Immature natural killer cell (primary cell): Measurements from ENCODE around the gene PTCRA. TPM values are rescaled to one million over a fixed set of nuclear protein-coding genes. Genes with fewer than 3 reads are reported as not detected.
"Not testable (repeated sequence)": the region's sequence is repeated elsewhere in the genome, so short reads cannot be mapped to it uniquely, and the experiment has no call there.

ENCODE experiments used
- DNase-seq, 3 donors: peaks; one replicate each; pipeline ENCODE4 v3.0.0; 2022; ENCODE audit warnings: mixed read lengths in 1 of 3
- H3K27ac Mint-ChIP-seq, 6 donors: one replicate each; pipeline ENCODE4 v1.8.0; 2020; ENCODE audit warnings: mixed read lengths in 6 of 6, mild to moderate bottlenecking in 5 of 6, inconsistent platforms in 4 of 6, moderate library complexity in 3 of 6
- H3K27me3 Mint-ChIP-seq, 3 donors: one replicate each; pipeline ENCODE4 v1.8.0; 2020 to 2021; ENCODE audit warnings: low read depth in 3 of 3, mild to moderate bottlenecking in 3 of 3, mixed read lengths in 3 of 3, moderate library complexity in 3 of 3, inconsistent platforms in 1 of 3
- H3K36me3 Mint-ChIP-seq, 3 donors: one replicate each; pipeline ENCODE4 v1.8.0; 2020; ENCODE audit warnings: mixed read lengths in 3 of 3, inconsistent platforms in 2 of 3, mild to moderate bottlenecking in 2 of 3
- H3K4me1 Mint-ChIP-seq, 2 donors: one replicate each; pipeline ENCODE4 v1.8.0; 2020; ENCODE audit warnings: inconsistent platforms in 2 of 2, mild to moderate bottlenecking in 2 of 2, mixed read lengths in 2 of 2, moderate library complexity in 1 of 2
- H3K4me3 Mint-ChIP-seq, 5 donors: one replicate each; pipeline ENCODE4 v1.8.0; 2020; ENCODE audit warnings: mild to moderate bottlenecking in 5 of 5, mixed read lengths in 5 of 5, inconsistent platforms in 3 of 5, moderate library complexity in 3 of 5
- H3K9me3 Mint-ChIP-seq, 6 donors: one replicate each; pipeline ENCODE4 v1.8.0; 2020; ENCODE audit warnings: mild to moderate bottlenecking in 6 of 6, mixed read lengths in 6 of 6, inconsistent platforms in 4 of 6, moderate library complexity in 3 of 6
- polyA plus RNA-seq, 3 donors: library from polyadenylated mRNA; unstranded; fragments of 300-500 nt; fragmentation: Illumina TruSeq; gene quantifications; one replicate each; pipeline ENCODE4 v1.2.3, GENCODE V29; 2021

Gene PTCRA
- polyA plus RNA-seq, 3 donors from 2014 or later = 0.62 to 3.1 TPM; not detected in 1

- H3K4me3 Mint-ChIP-seq = peak overlapping the region; percentile 96 to 99 (median 98)
- peaks cover 15 to 16% of the 10 kb centered on the region in 2 donors for H3K4me1 Mint-ChIP-seq
- H3K9me3 Mint-ChIP-seq = no peaks in the 10 kb centered on the region
- H3K36me3 Mint-ChIP-seq = peaks cover 2 to 6% (median 3%) of the 10 kb centered on the region in 3 donors
- no peak for DNase-seq
- H3K27ac Mint-ChIP-seq = peak overlapping the region; percentile 85 to 97 (median 94)
- peaks cover 4 to 5% (median 4%) of the 10 kb centered on the region in 3 donors for H3K27me3 Mint-ChIP-seq
Measured at GRCh38 chr6:42891199-42891722, 24.6 kb upstream of the PTCRA start.

GRCh38 chr6:42894041-42894828 is 21.6 kb upstream of the PTCRA start:
- DNase-seq, H3K27me3 Mint-ChIP-seq, H3K36me3 Mint-ChIP-seq, H3K4me3 Mint-ChIP-seq, H3K9me3 Mint-ChIP-seq, H3K27ac Mint-ChIP-seq: not testable (repeated sequence)
- H3K4me1 Mint-ChIP-seq = peaks cover 16 to 21% of the 10 kb centered on the region in 2 donors

GRCh38 chr6:42896178-42896719 is 19.6 kb upstream of the PTCRA start:
- Mint-ChIP-seq H3K36me3 (no peaks in the 10 kb centered on the region), H3K27ac (no peak overlapping the region), H3K27me3 (peaks cover 0 to 3% (median 0%) of the 10 kb centered on the region in 3 donors), H3K4me1 (peaks cover 4 to 8% of the 10 kb centered on the region in 2 donors), H3K4me3 (no peak overlapping the region), H3K9me3 (no peaks in the 10 kb centered on the region)
- no peak for DNase-seq

GRCh38 chr6:42898891-42899361 is 16.9 kb upstream of the PTCRA start:
- Mint-ChIP-seq H3K27me3 (no peaks in the 10 kb centered on the region), H3K27ac (no peak overlapping the region), H3K36me3 (no peaks in the 10 kb centered on the region), H3K4me3 (no peak overlapping the region), H3K4me1 (peaks cover 4 to 12% of the 10 kb centered on the region in 2 donors), H3K9me3 (no peaks in the 10 kb centered on the region)
- peak; percentile 62 to 73 (median 64) for DNase-seq

- H3K27me3 Mint-ChIP-seq = no peaks in the 10 kb centered on the region
- H3K4me1 Mint-ChIP-seq = peaks cover 4 to 12% of the 10 kb centered on the region in 2 donors
- no peak overlapping the region for H3K27ac Mint-ChIP-seq
- no peak for DNase-seq
- H3K9me3 Mint-ChIP-seq = no peaks in the 10 kb centered on the region
- no peak overlapping the region for H3K4me3 Mint-ChIP-seq
- no peaks in the 10 kb centered on the region for H3K36me3 Mint-ChIP-seq
Measured at GRCh38 chr6:42899871-42900270, 16.0 kb upstream of the PTCRA start.

GRCh38 chr6:42901538-42901957 is 14.3 kb upstream of the PTCRA start:
- peaks cover 4 to 12% of the 10 kb centered on the region in 2 donors for H3K4me1 Mint-ChIP-seq
- H3K4me3 Mint-ChIP-seq = no peak overlapping the region
- no peaks in the 10 kb centered on the region for H3K27me3 Mint-ChIP-seq
- DNase-seq = peak; percentile 70 to 79 (median 73)
- H3K36me3 Mint-ChIP-seq = no peaks in the 10 kb centered on the region
- no peaks in the 10 kb centered on the region for H3K9me3 Mint-ChIP-seq
- H3K27ac Mint-ChIP-seq = no peak overlapping the region

DNA sequence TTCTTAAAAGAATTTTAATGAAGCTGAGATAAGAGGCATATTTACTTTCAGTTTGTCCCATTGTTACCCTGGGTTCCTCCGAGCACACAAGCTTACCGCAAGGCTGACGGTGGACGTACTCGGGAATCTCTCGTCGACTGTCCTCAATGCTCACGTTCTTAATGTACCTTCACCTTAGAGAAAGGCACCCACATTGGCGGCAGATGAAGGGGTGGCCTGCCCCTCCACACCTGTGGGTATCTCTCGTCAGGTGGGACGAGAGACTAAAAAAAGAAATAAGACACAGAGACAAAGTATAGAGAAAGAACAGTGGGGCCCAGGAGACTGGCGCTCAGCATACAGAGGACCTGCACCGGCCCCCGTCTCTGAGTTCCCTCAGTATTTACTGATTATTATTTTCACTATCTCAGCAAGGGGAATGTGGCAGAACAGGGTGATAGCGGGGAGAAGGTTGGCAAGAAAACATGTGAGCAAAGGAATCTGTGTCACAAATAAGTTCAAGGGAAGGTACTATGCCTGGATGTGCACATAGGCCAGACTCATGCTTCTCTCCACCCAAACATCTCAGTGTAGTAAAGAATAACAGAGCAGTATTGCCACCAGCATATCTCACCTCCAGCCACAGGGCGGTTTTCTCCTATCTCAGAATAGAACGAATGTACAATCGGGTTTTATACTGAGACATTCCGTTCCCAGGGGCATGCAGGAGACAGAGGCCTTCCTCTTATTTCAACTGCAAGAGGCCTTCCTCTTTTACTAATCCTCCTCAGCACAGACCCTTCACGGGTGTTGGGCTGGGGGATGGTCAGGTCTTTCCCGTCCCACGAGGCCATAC is 13.2 kb upstream of the PTCRA start:
- not testable (repeated sequence) for H3K9me3 Mint-ChIP-seq, DNase-seq, H3K27ac Mint-ChIP-seq, H3K4me3 Mint-ChIP-seq, H3K27me3 Mint-ChIP-seq, H3K36me3 Mint-ChIP-seq
- H3K4me1 Mint-ChIP-seq = peaks cover 4 to 12% of the 10 kb centered on the region in 2 donors

DNA sequence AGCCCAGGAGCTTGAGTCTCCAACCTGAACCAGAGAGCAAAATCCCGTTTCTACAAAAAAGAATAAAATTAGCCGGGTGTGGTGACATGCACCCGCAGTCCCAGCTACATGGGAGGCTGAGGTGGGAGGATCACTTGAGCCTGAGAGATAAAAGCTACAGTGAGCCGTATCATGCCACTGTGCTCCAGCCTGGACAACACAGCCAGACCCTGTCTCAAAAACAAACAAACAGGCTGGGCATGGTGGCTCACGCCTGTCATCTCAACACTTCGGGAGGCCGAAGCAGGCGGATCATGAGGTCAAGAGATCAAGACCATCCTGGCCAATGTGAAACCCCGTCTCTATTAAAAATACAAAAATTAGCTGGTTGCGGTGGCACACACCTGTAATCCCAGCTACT is 11.4 kb upstream of the PTCRA start:
- peaks cover 2 to 7% of the 10 kb centered on the region in 2 donors for H3K4me1 Mint-ChIP-seq
- no peak overlapping the region for H3K4me3 Mint-ChIP-seq
- no peaks in the 10 kb centered on the region for H3K9me3 Mint-ChIP-seq
- no peaks in the 10 kb centered on the region for H3K36me3 Mint-ChIP-seq
- H3K27ac Mint-ChIP-seq = no peak overlapping the region
- H3K27me3 Mint-ChIP-seq = no peaks in the 10 kb centered on the region
- no peak for DNase-seq

- H3K27me3 Mint-ChIP-seq = peaks cover 0 to 1% (median 1%) of the 10 kb centered on the region in 3 donors
- no peaks in the 10 kb centered on the region for H3K9me3 Mint-ChIP-seq
- H3K4me1 Mint-ChIP-seq = no peaks in the 10 kb centered on the region
- H3K36me3 Mint-ChIP-seq = peaks cover 0 to 1% (median 0%) of the 10 kb centered on the region in 3 donors
- no peak overlapping the region for H3K27ac Mint-ChIP-seq
- no peak for DNase-seq
- no peak overlapping the region for H3K4me3 Mint-ChIP-seq
Measured at GRCh38 chr6:42907336-42907735, 8.5 kb upstream of the PTCRA start.

DNA sequence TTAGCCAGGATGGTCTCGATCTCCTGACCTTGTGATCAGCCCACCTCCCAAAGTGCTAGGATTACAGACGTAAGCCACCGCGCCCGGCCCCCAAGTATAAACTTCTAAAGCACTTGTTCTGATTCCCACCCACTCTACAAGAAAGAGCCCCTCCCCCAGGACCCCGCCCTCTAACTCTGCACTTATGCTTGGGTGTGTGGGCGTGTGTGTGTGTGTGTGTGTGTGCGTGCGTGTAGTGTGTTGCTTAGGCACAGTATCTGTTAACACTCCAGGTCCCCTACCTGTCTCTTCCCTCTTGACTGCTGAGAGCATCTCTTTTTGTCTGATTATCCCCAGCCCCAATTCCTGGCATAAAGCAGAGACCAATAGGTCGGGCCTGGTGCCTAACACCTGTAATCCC is 6.0 kb upstream of the PTCRA start:
- Mint-ChIP-seq H3K4me3 (no peak overlapping the region), H3K27me3 (peaks cover 2 to 8% (median 3%) of the 10 kb centered on the region in 3 donors), H3K36me3 (peaks cover 0 to 2% (median 0%) of the 10 kb centered on the region in 3 donors), H3K4me1 (no peaks in the 10 kb centered on the region), H3K27ac (no peak overlapping the region), H3K9me3 (no peaks in the 10 kb centered on the region)
- no peak for DNase-seq

- no peak overlapping the region for H3K27ac Mint-ChIP-seq
- no peak for DNase-seq
- peaks cover 2 to 8% (median 3%) of the 10 kb centered on the region in 3 donors for H3K27me3 Mint-ChIP-seq
- no peaks in the 10 kb centered on the region for H3K9me3 Mint-ChIP-seq
- H3K4me3 Mint-ChIP-seq = no peak overlapping the region
- no peaks in the 10 kb centered on the region for H3K4me1 Mint-ChIP-seq
- H3K36me3 Mint-ChIP-seq = peaks cover 0 to 2% (median 0%) of the 10 kb centered on the region in 3 donors
Measured at GRCh38 chr6:42911171-42912021, 4.5 kb upstream of the PTCRA start.

DNA sequence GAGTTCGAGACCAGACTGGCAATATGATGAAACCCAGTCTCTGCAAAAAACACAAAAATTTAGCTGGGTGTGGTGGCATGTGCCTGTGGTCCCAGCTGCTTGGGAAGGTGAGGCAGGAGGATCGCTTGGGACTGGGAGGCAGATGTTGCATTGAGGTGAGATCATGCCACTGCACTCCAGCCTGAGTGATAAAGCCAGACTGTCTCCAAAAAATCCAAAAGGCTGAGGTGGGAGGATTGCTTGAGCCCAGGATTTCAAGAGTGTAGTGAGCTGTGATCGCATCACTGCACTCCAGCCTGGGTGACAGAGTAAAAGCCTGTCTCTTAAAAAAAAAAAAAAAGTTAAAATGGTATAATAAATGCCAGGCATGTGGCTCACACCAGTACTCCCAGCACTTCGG is 1.3 kb upstream of the PTCRA start:
- Mint-ChIP-seq H3K4me1 (no peaks in the 10 kb centered on the region), H3K9me3 (no peaks in the 10 kb centered on the region), H3K4me3 (no peak overlapping the region), H3K27ac (no peak overlapping the region), H3K36me3 (peaks cover 0 to 2% (median 0%) of the 10 kb centered on the region in 3 donors), H3K27me3 (peaks cover 2 to 8% (median 6%) of the 10 kb centered on the region in 3 donors)
- no peak for DNase-seq

DNA sequence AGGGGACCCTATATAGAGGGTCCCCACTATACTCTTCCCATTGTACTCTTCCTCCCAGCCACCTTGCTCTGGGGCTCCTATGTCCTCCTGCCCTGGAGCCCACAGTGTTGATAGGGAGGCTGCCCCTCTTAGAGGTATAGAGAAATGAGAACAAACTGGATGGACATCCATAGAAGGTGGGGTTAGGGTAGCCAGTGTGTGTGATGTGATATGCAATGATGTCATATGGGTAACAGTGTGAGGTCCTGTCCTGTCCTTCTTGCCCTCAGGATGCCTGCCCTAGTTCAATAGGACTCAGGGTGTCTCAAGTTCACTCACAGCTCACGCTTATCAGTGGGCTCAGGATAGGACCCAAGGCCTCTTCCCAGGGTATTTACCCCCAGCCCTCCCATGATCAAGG is 435 bp downstream of the PTCRA start:
- Mint-ChIP-seq H3K27me3 (peaks cover 2 to 8% (median 5%) of the 10 kb centered on the region in 3 donors), H3K4me1 (no peaks in the 10 kb centered on the region), H3K36me3 (peaks cover 0 to 2% (median 0%) of the 10 kb centered on the region in 3 donors), H3K4me3 (no peak overlapping the region), H3K27ac (no peak overlapping the region), H3K9me3 (no peaks in the 10 kb centered on the region)
- no peak for DNase-seq
